Mesenchymal stem cell (in vitro differentiated cells and primary cell): ENCODE data around the gene FBN3.
"Not testable (repeated sequence)": the region's sequence is repeated elsewhere in the genome, so short reads cannot be mapped to it uniquely, and the experiment has no call there.

Experiments used
- DNase-seq: peaks from one replicate; pipeline ENCODE4 v3.0.0-alpha.2; 2013
- H2AFZ ChIP-seq: one replicate; pipeline ENCODE4 v1.6.1; 2013; ENCODE audit warnings: low read depth, mild to moderate bottlenecking, control low read depth, inconsistent platforms, low read length, moderate library complexity
- H2AK5ac ChIP-seq: 2 replicates; pipeline ENCODE4 v1.6.1; 2013; ENCODE audit warnings: low read length, moderate library complexity, mild to moderate bottlenecking, inconsistent platforms; ENCODE audit not compliant: severe bottlenecking
- H2BK120ac ChIP-seq: one replicate; pipeline ENCODE4 v1.6.1; 2013; ENCODE audit warnings: low read depth, mild to moderate bottlenecking, inconsistent platforms, low read length, moderate library complexity
- H2BK12ac ChIP-seq, 2 experiments: one replicate each; pipeline ENCODE4 v1.6.1; 2013; ENCODE audit warnings: inconsistent platforms in 2 of 2, low read length in 2 of 2, mild to moderate bottlenecking in 2 of 2, moderate library complexity in 2 of 2, control low read depth in 1 of 2
- H2BK15ac ChIP-seq: one replicate; pipeline ENCODE4 v1.6.1; 2013; ENCODE audit warnings: mild to moderate bottlenecking, low read depth, inconsistent platforms; ENCODE audit not compliant: poor library complexity, severe bottlenecking
- H2BK5ac ChIP-seq: 2 replicates; pipeline ENCODE4 v1.6.1; 2013; ENCODE audit warnings: low read depth, mild to moderate bottlenecking, low read length, control low read depth, inconsistent platforms; ENCODE audit not compliant: poor library complexity, severe bottlenecking
- H3K14ac ChIP-seq, 2 experiments: one replicate each; pipeline ENCODE4 v1.6.1; 2013; ENCODE audit warnings: inconsistent platforms in 2 of 2, low read length in 2 of 2, control low read depth in 1 of 2, mild to moderate bottlenecking in 1 of 2, moderate library complexity in 1 of 2
- H3K18ac ChIP-seq, 2 experiments: one replicate each; pipeline ENCODE4 v1.6.1; 2013; ENCODE audit warnings: inconsistent platforms in 2 of 2, low read length in 2 of 2, control low read depth in 1 of 2, low read depth in 1 of 2, mild to moderate bottlenecking in 1 of 2
- H3K23ac ChIP-seq, 2 experiments: one replicate each; pipeline ENCODE4 v1.6.1; 2013; ENCODE audit warnings: inconsistent platforms in 2 of 2, low read length in 2 of 2, mild to moderate bottlenecking in 2 of 2, moderate library complexity in 2 of 2, control low read depth in 1 of 2
- H3K27ac ChIP-seq: 2 replicates; pipeline ENCODE4 v1.5.1; 2013; ENCODE audit warnings: mild to moderate bottlenecking, moderate library complexity, low read length, control low read depth, inconsistent platforms; ENCODE audit not compliant: poor library complexity, severe bottlenecking
- H3K27me3 ChIP-seq, 2 experiments: 2 replicates each; pipeline versions ENCODE4 v1.6.1 to v1.7.0; 2013; ENCODE audit warnings: low read length in 2 of 2, mild to moderate bottlenecking in 2 of 2, moderate library complexity in 2 of 2, control low read depth in 1 of 2, inconsistent platforms in 1 of 2; ENCODE audit not compliant: control insufficient read depth in 1 of 2, insufficient read depth in 1 of 2
- H3K36me3 ChIP-seq, 2 experiments: 2 replicates each; pipeline versions ENCODE4 v1.6.1 to v1.7.0; 2013; ENCODE audit warnings: low read length in 2 of 2, control low read depth in 1 of 2, inconsistent platforms in 1 of 2, low read depth in 1 of 2, mild to moderate bottlenecking in 1 of 2; ENCODE audit not compliant: insufficient read depth in 2 of 2, control insufficient read depth in 1 of 2
- H3K4ac ChIP-seq, 2 experiments: one replicate each; pipeline ENCODE4 v1.6.1; 2013; ENCODE audit warnings: inconsistent platforms in 2 of 2, low read length in 2 of 2, mild to moderate bottlenecking in 2 of 2, moderate library complexity in 2 of 2, control low read depth in 1 of 2, low read depth in 1 of 2
- H3K4me1 ChIP-seq: 2 replicates; pipeline ENCODE4 v1.6.1; 2013; ENCODE audit warnings: low read depth, low read length, control low read depth; ENCODE audit not compliant: control insufficient read depth, insufficient read depth
- H3K4me2 ChIP-seq: 2 replicates; pipeline ENCODE4 v1.6.1; 2013; ENCODE audit warnings: low read length, mild to moderate bottlenecking, inconsistent platforms; ENCODE audit not compliant: poor library complexity, severe bottlenecking
- H3K4me3 ChIP-seq, 2 experiments: 2 replicates each; pipeline versions ENCODE4 v1.5.1 to v1.7.0; 2013; ENCODE audit warnings: low read length in 2 of 2, mild to moderate bottlenecking in 2 of 2, control low read depth in 1 of 2, low read depth in 1 of 2; ENCODE audit not compliant: insufficient read depth in 1 of 2
- H3K79me1 ChIP-seq: replicated peaks from 2 replicates; pipeline ENCODE4 v1.6.1; 2013; ENCODE audit warnings: mild to moderate bottlenecking, control low read depth, low read length, inconsistent platforms; ENCODE audit not compliant: poor library complexity, severe bottlenecking
- H3K9ac ChIP-seq: 2 replicates; pipeline ENCODE4 v1.7.0; 2013; ENCODE audit warnings: mild to moderate bottlenecking, low read length, moderate library complexity
- H3K9me3 ChIP-seq: 2 replicates; pipeline ENCODE4 v1.7.0; 2013; ENCODE audit warnings: mild to moderate bottlenecking, low read length; ENCODE audit not compliant: control insufficient read depth
- H4K8ac ChIP-seq: one replicate; pipeline ENCODE4 v1.6.1; 2013; ENCODE audit warnings: inconsistent platforms, mild to moderate bottlenecking, low read length, moderate library complexity
- H4K91ac ChIP-seq: one replicate; pipeline ENCODE4 v1.6.1; 2013; ENCODE audit warnings: mild to moderate bottlenecking, low read length, inconsistent platforms
- WGBS: methylation state at CpG from one replicate; pipeline ENCODE4 v1.1.7; 2013; ENCODE audit warnings: mixed read lengths; 5-methylcytosine and 5-hydroxymethylcytosine counted together

FBN3 gene

GRCh38 chr19:8154014-8154413 lies 4.6 kb upstream of the FBN3 start:
- H3K27ac ChIP-seq, H3K18ac ChIP-seq, H2BK15ac ChIP-seq, H3K9ac ChIP-seq, H3K4me2 ChIP-seq, H2AK5ac ChIP-seq, H3K4ac ChIP-seq, H4K8ac ChIP-seq, H3K23ac ChIP-seq, DNase-seq, H3K9me3 ChIP-seq, H4K91ac ChIP-seq, H2BK5ac ChIP-seq, H3K4me3 ChIP-seq, H2AFZ ChIP-seq, H2BK120ac ChIP-seq, H3K79me1 ChIP-seq, H3K14ac ChIP-seq, H3K36me3 ChIP-seq: not testable (repeated sequence)
- Histone ChIP-seq H2BK12ac (peak overlapping the region in 1 of 2 experiments; percentile 37), H3K4me1 (peaks cover 12% of the 10 kb centered on the region), H3K27me3 (peaks cover 31 to 51% of the 10 kb centered on the region in 2 experiments)
- 51% methylated on average over 7 of the region's 10 CpGs for WGBS

DNA sequence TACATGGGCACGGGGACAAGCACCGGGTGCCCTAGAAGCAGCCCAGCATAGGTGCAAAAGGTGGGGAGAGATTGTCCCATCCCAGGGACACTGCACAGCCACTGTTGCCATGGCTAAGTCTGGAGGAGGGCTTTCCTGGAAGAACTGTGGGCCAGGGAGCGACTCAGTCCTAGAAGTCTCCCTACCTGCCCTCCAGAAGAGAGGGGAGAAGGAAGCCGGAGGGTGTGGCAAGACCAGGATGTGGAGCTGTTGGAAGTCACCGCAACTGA lies 2.3 kb upstream of the FBN3 start:
- no peak overlapping the region for H3K27ac ChIP-seq
- H3K79me1 ChIP-seq = no peaks in the 10 kb centered on the region
- no peak overlapping the region for H2BK5ac ChIP-seq
- no peak overlapping the region for H2BK15ac ChIP-seq
- H2BK12ac ChIP-seq = no peak overlapping the region
- no peaks in the 10 kb centered on the region for H3K9me3 ChIP-seq
- H3K23ac ChIP-seq = no peak overlapping the region
- H3K4ac ChIP-seq = no peak overlapping the region
- H4K8ac ChIP-seq = no peak overlapping the region
- WGBS = 75% methylated on average over 5 of the region's 5 CpGs
- H2AFZ ChIP-seq = no peak overlapping the region
- peaks cover 53 to 65% of the 10 kb centered on the region in 2 experiments for H3K27me3 ChIP-seq
- H3K4me2 ChIP-seq = no peak overlapping the region
- H4K91ac ChIP-seq = no peak overlapping the region
- DNase-seq = no peak
- H3K4me1 ChIP-seq = peaks cover 17% of the 10 kb centered on the region
- H3K14ac ChIP-seq = no peak overlapping the region
- no peak overlapping the region for H3K18ac ChIP-seq
- no peak overlapping the region for H2BK120ac ChIP-seq
- H3K9ac ChIP-seq = no peak overlapping the region
- no peak overlapping the region for H2AK5ac ChIP-seq
- no peak overlapping the region for H3K4me3 ChIP-seq
- no peaks in the 10 kb centered on the region for H3K36me3 ChIP-seq

- H4K91ac ChIP-seq = no peak overlapping the region
- DNase-seq = no peak
- H2BK15ac ChIP-seq = no peak overlapping the region
- no peaks in the 10 kb centered on the region for H3K79me1 ChIP-seq
- H2AK5ac ChIP-seq = no peak overlapping the region
- WGBS = 87% methylated on average over 14 of the region's 15 CpGs
- H3K27me3 ChIP-seq = peaks cover 58 to 70% of the 10 kb centered on the region in 2 experiments
- no peak overlapping the region for H3K23ac ChIP-seq
- no peak overlapping the region for H3K27ac ChIP-seq
- H2AFZ ChIP-seq = no peak overlapping the region
- H2BK5ac ChIP-seq = no peak overlapping the region
- peaks cover 17% of the 10 kb centered on the region for H3K4me1 ChIP-seq
- no peaks in the 10 kb centered on the region for H3K9me3 ChIP-seq
- no peak overlapping the region for H4K8ac ChIP-seq
- H3K36me3 ChIP-seq = no peaks in the 10 kb centered on the region
- H3K14ac ChIP-seq = no peak overlapping the region
- no peak overlapping the region for H3K9ac ChIP-seq
- no peak overlapping the region for H3K4me3 ChIP-seq
- H3K4ac ChIP-seq = no peak overlapping the region
- H2BK120ac ChIP-seq = no peak overlapping the region
- H3K18ac ChIP-seq = no peak overlapping the region
- H2BK12ac ChIP-seq = no peak overlapping the region
- H3K4me2 ChIP-seq = no peak overlapping the region
Observed at GRCh38 chr19:8150998-8151766, 1.8 kb upstream of the FBN3 start.

GRCh38 chr19:8150178-8150865 lies 930 bp upstream of the FBN3 start:
- H3K18ac ChIP-seq = no peak overlapping the region
- no peak overlapping the region for H2AK5ac ChIP-seq
- H4K8ac ChIP-seq = no peak overlapping the region
- H2BK12ac ChIP-seq = no peak overlapping the region
- H2BK15ac ChIP-seq = no peak overlapping the region
- WGBS = 89% methylated on average over 5 of the region's 6 CpGs
- no peak overlapping the region for H3K27ac ChIP-seq
- no peak overlapping the region for H3K14ac ChIP-seq
- no peak overlapping the region for H2AFZ ChIP-seq
- H3K9me3 ChIP-seq = no peaks in the 10 kb centered on the region
- no peak overlapping the region for H2BK120ac ChIP-seq
- H2BK5ac ChIP-seq = no peak overlapping the region
- no peak overlapping the region for H3K4me3 ChIP-seq
- no peak overlapping the region for H3K23ac ChIP-seq
- H3K4me1 ChIP-seq = peaks cover 19% of the 10 kb centered on the region
- no peak overlapping the region for H3K4me2 ChIP-seq
- H3K27me3 ChIP-seq = peaks cover 64 to 77% of the 10 kb centered on the region in 2 experiments
- H3K4ac ChIP-seq = no peak overlapping the region
- no peak for DNase-seq
- H3K9ac ChIP-seq = no peak overlapping the region
- no peak overlapping the region for H4K91ac ChIP-seq
- no peaks in the 10 kb centered on the region for H3K79me1 ChIP-seq
- H3K36me3 ChIP-seq = no peaks in the 10 kb centered on the region
